HepG2 (cell line): Measurements from ENCODE around the gene YKT6.

ENCODE experiments used
- NFIC ChIP-seq: IDR thresholded peaks from 2 replicates; pipeline ENCODE4 v1.6.1; 2012; ENCODE audit warnings: mild to moderate bottlenecking, low read length, inconsistent platforms
- POLR2A ChIP-seq, 2 experiments: IDR thresholded peaks; 2 replicates each; pipeline ENCODE4 v1.6.1; 2011; ENCODE audit warnings: low read depth in 2 of 2, low read length in 2 of 2, mild to moderate bottlenecking in 1 of 2, moderate library complexity in 1 of 2; ENCODE audit not compliant: insufficient read depth in 1 of 2
- TAF15 ChIP-seq: fragments of 200-400 bp; formaldehyde crosslinking; IDR thresholded peaks from one replicate; pipeline ENCODE4 v1.6.1; 2018; ENCODE audit warnings: mild to moderate bottlenecking, low read depth, low read length; ENCODE audit not compliant: poor library complexity, severe bottlenecking
- TBL1XR1 ChIP-seq: fragments of 150-350 bp; IDR thresholded peaks from 2 replicates; pipeline ENCODE4 v1.6.1; 2014; ENCODE audit warnings: borderline replicate concordance, low read length; ENCODE audit not compliant: partially characterized antibody
- TF ChIP-seq, protein P1 (sequence below), 2 experiments: sonication (generic) in 1 of 2; formaldehyde crosslinking in 1 of 2; IDR thresholded peaks; 2 replicates each; pipeline versions ENCODE4 v1.5.1 to v1.6.1; 2011 to 2020; ENCODE audit warnings: borderline replicate concordance in 1 of 2, low read depth in 1 of 2, low read length in 1 of 2, mild to moderate bottlenecking in 1 of 2, missing genetic modification reagents in 1 of 2, moderate library complexity in 1 of 2

DNA sequence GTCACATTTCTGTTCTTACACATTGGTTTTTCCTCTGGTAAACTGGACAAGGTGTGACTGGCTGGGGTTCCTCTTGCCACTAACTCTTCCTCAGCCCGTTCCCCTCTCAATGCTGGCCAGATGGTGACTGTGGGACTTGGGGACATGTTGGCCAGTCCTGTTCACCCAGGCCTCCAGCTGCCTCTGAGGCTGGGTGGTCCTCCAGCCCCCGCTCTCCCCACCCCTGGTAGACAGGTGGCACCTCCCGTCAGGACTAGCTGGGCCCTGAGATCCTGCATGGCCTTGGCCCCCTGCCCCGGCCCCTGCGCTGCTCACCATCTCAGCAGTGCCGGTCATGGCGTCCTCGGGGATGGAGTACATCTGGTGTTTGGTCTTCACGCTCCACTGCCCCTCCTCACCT, 48.8 kb upstream of the YKT6 start:
- TF ChIP-seq NFIC: no peak
- no peak for TF ChIP-seq TAF15
- TF ChIP-seq POLR2A (IDR thresholded peaks at IDR 0.05; ENCODE audit: insufficient read depth in 1 of 2, low read depth in 2 of 2, low read length in 2 of 2): no peak
- TF ChIP-seq, protein P1, sequence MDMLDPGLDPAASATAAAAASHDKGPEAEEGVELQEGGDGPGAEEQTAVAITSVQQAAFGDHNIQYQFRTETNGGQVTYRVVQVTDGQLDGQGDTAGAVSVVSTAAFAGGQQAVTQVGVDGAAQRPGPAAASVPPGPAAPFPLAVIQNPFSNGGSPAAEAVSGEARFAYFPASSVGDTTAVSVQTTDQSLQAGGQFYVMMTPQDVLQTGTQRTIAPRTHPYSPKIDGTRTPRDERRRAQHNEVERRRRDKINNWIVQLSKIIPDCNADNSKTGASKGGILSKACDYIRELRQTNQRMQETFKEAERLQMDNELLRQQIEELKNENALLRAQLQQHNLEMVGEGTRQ (IDR thresholded peaks at IDR 0.05; ENCODE audit: low read depth, low read length): no peak
- TF ChIP-seq, protein P1 (CRISPR knock-in tag; IDR thresholded peaks at IDR 0.05; ENCODE audit: borderline replicate concordance): no peak
- no peak for TF ChIP-seq TBL1XR1
